ENCODE data around the gene DKC1. TPM values are rescaled to one million over a fixed set of nuclear protein-coding genes. Genes with fewer than 3 reads are reported as not detected.

DKC1 gene
- total RNA-seq, 1 experiment from 2014 or later, result 160 TPM

DNA sequence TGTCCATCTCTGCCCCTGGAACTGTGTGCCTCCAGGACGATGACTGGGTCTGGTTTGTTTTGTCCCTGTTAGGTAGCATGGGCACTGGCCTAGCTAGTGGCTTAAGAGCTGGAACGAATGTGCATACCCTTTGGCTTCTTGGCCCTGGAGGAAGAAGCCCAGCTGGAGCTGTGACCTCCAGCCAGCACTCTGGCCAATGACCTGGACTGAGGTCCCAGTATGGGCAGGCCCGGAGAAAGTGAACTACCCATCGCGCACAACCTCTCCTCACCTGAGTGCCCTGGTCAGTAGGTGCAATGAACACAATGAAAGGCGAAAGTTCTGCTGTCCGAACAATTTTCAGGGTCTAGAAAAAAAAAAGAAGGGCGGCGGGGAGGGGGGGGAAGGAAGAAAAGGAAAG lies 18.3 kb downstream of the DKC1 start:
- Mint-ChIP-seq H3K4me1 (peaks cover 7% of the 10 kb centered on the region in 2 experiments; a peak in 2 of 4 replicates), H3K4me3 (no peak overlapping the region), H3K9me3 (peaks cover 73 to 82% of the 10 kb centered on the region in 2 experiments), H3K36me3 (ENCODE audit: insufficient read depth in 1 of 3, low read depth in 3 of 3) (peaks cover 19 to 67% (median 29%) of the 10 kb centered on the region in 3 experiments), H3K27me3 (ENCODE audit: low read depth) (no peaks in the 10 kb centered on the region; the same call in 1 of the 2 replicates), H3K27ac (no peak overlapping the region)
- no peaks in the 10 kb centered on the region for H4K20me1 ChIP-seq (ENCODE audit: control insufficient read depth, insufficient read depth, insufficient read length)
- no peak overlapping the region for H3K56ac ChIP-seq (ENCODE audit: insufficient read length, low read depth, low read length)
- no peak overlapping the region for H4K8ac ChIP-seq (replicated peaks; ENCODE audit: insufficient read length, low read depth, low read length)
- TF ChIP-seq, protein P1, sequence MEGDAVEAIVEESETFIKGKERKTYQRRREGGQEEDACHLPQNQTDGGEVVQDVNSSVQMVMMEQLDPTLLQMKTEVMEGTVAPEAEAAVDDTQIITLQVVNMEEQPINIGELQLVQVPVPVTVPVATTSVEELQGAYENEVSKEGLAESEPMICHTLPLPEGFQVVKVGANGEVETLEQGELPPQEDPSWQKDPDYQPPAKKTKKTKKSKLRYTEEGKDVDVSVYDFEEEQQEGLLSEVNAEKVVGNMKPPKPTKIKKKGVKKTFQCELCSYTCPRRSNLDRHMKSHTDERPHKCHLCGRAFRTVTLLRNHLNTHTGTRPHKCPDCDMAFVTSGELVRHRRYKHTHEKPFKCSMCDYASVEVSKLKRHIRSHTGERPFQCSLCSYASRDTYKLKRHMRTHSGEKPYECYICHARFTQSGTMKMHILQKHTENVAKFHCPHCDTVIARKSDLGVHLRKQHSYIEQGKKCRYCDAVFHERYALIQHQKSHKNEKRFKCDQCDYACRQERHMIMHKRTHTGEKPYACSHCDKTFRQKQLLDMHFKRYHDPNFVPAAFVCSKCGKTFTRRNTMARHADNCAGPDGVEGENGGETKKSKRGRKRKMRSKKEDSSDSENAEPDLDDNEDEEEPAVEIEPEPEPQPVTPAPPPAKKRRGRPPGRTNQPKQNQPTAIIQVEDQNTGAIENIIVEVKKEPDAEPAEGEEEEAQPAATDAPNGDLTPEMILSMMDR (conservative IDR thresholded peaks at IDR 0.05), result no peak
- H3K9me3 ChIP-seq (ENCODE audit: control insufficient read depth, low read depth, low read length), result peaks cover 48% of the 10 kb centered on the region
- H2BK120ac ChIP-seq (ENCODE audit: low read depth, low read length, poor library complexity, severe bottlenecking), result no peak overlapping the region
- no peaks in the 10 kb centered on the region for H3K79me2 ChIP-seq (ENCODE audit: insufficient read depth, low read length)
- H2BK20ac ChIP-seq (ENCODE audit: low read depth, low read length, poor library complexity, severe bottlenecking), result no peak overlapping the region
- no peaks in the 10 kb centered on the region for H3K23me2 ChIP-seq (ENCODE audit: insufficient read length, low read depth, low read length, poor library complexity, severe bottlenecking)
- no peak overlapping the region for H4K5ac ChIP-seq (ENCODE audit: insufficient read length, low read depth, low read length)
- no peak for DNase-seq
- no peak overlapping the region for H2AFZ ChIP-seq (ENCODE audit: low read length)
- WGBS (ENCODE audit: extremely low coverage, insufficient read length, low lambda C conversion rate), result no CpG with 5 or more reads among the region's 9 CpGs
- no peak overlapping the region for H2BK15ac ChIP-seq (ENCODE audit: low read depth, low read length)
- H2BK12ac ChIP-seq (ENCODE audit: insufficient read length, low read depth, low read length), result no peak overlapping the region
- no peak overlapping the region for H3K4ac ChIP-seq (ENCODE audit: low read depth, low read length)
- H3K23ac ChIP-seq (ENCODE audit: insufficient read length, low read depth, low read length), result no peak overlapping the region
- no peak overlapping the region for H2AK5ac ChIP-seq (ENCODE audit: insufficient read length, low read length)
- no peak overlapping the region for H3K27ac ChIP-seq (ENCODE audit: insufficient read length, low read depth, low read length)
- no peak overlapping the region for H3K14ac ChIP-seq (ENCODE audit: insufficient read depth, low read length)
- H4K91ac ChIP-seq (ENCODE audit: insufficient read length, low read depth, low read length), result no peak overlapping the region
- no peaks in the 10 kb centered on the region for H3K79me1 ChIP-seq (ENCODE audit: insufficient read depth, low read depth, low read length, poor library complexity, severe bottlenecking)
- H2BK5ac ChIP-seq (ENCODE audit: insufficient read length, low read length), result no peak overlapping the region
- no peak overlapping the region for H3T11ph ChIP-seq (ENCODE audit: low read length)
- no peaks in the 10 kb centered on the region for H3K27me3 ChIP-seq (ENCODE audit: insufficient read depth, low read length)
- H3K18ac ChIP-seq (ENCODE audit: insufficient read length, low read depth, low read length), result no peak overlapping the region
- no peak overlapping the region for H3K9ac ChIP-seq (ENCODE audit: extremely low read depth, insufficient read length, low read length)
- no peaks in the 10 kb centered on the region for H3K4me1 ChIP-seq (ENCODE audit: insufficient read depth, low read length)
- no peak overlapping the region for H3K4me2 ChIP-seq (ENCODE audit: insufficient read depth, insufficient read length, low read length)

Data from H9 (cell line).